Measurements from ENCODE around the gene ABR. TPM values are rescaled to one million over a fixed set of nuclear protein-coding genes. Genes with fewer than 3 reads are reported as not detected.

The ABR gene
- total and polyA plus RNA-seq, 12 donors, result 5.3 to 152 (median 105) TPM

GRCh38 chr17:1119924-1120323 is 59.9 kb downstream of the ABR start:
- Histone ChIP-seq H3K27me3 (no peaks in the 10 kb centered on the region), H3K9me3 (replicated peaks in 1 of 3) (no peaks in the 10 kb centered on the region), H3K4me3 (no peak overlapping the region), H3K36me3 (replicated peaks in 1 of 2) (no peaks in the 10 kb centered on the region), H3K27ac (no peak overlapping the region), H3K4me1 (replicated peaks in 1 of 2) (peaks cover 19 to 27% of the 10 kb centered on the region in 2 donors)
- DNase-seq, result no peak
- WGBS, 4 donors, result 60 to 85% (median 70%) methylated on average over 8 of the region's 8 CpGs
- TF ChIP-seq CTCF (IDR thresholded peaks at IDR 0.05) (no peak), POLR2A (IDR thresholded peaks at IDR 0.05) (no peak)
- intact Hi-C loops (cut with DNase I), result loop anchor here in 1 of 2 donors (5.0 kb wide), 1 partner anchor 67 kb away; no protein-coding TSS in a partner anchor

- intact Hi-C loops (cut with DNase I), result no loop called here
- WGBS, 4 donors, result 75 to 80% (median 78%) methylated on average over 10 to 12 of the region's 12 CpGs
- peaks cover 16 to 22% of the 10 kb centered on the region in 2 donors for H3K4me1 ChIP-seq (replicated peaks in 1 of 2)
- no peak for DNase-seq
- no peak overlapping the region for H3K4me3 ChIP-seq
- H3K9me3 ChIP-seq (replicated peaks in 1 of 3), result no peaks in the 10 kb centered on the region
- H3K27ac ChIP-seq, result no peak overlapping the region
- H3K27me3 ChIP-seq, result no peaks in the 10 kb centered on the region
- no peaks in the 10 kb centered on the region for H3K36me3 ChIP-seq (replicated peaks in 1 of 2)
- no peak for TF ChIP-seq POLR2A (IDR thresholded peaks at IDR 0.05)
- no peak for TF ChIP-seq CTCF (IDR thresholded peaks at IDR 0.05)
Measured at GRCh38 chr17:1116602-1117001, 63.2 kb downstream of the ABR start.

DNA sequence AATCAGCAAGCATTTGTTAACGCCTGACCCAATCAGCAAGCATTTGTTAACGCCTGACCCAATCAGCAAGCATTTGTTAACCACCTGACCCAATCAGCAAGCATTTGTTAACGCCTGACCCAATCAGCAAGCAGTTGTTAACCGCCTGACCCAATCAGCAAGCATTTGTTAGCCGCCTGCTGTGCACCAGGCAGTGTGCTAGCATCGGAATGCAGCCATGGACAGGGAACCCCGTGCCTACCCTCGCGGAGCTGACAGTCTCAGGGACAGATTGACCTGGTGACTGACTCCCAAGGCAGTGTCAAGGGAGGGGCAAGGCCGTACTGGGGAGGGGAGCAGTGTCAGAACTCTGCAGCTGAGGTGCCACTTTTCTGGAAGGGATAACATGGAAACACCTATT is 66.9 kb downstream of the ABR start:
- WGBS, 4 donors, result 64 to 79% (median 73%) methylated on average over 8 to 10 of the region's 10 CpGs
- intact Hi-C loops (cut with DNase I), result no loop called here
- peak overlapping the region in 1 of 5 donors; percentile 94 for H3K27ac ChIP-seq
- TF ChIP-seq POLR2A (IDR thresholded peaks at IDR 0.05), result no peak
- no peak for TF ChIP-seq CTCF (IDR thresholded peaks at IDR 0.05)
- no peaks in the 10 kb centered on the region for H3K9me3 ChIP-seq (replicated peaks in 1 of 3)
- no peak for DNase-seq
- H3K27me3 ChIP-seq, result no peaks in the 10 kb centered on the region
- H3K36me3 ChIP-seq (replicated peaks in 1 of 2), result no peaks in the 10 kb centered on the region
- H3K4me3 ChIP-seq, result no peak overlapping the region
- peaks cover 27 to 44% of the 10 kb centered on the region in 2 donors for H3K4me1 ChIP-seq (replicated peaks in 1 of 2)

- Histone ChIP-seq H3K4me3 (no peak overlapping the region), H3K27ac (peak overlapping the region in 4 of 5 donors; percentile 37 to 94 (median 62)), H3K9me3 (replicated peaks in 1 of 3) (no peaks in the 10 kb centered on the region), H3K36me3 (replicated peaks in 1 of 2) (no peaks in the 10 kb centered on the region), H3K4me1 (replicated peaks in 1 of 2) (peaks cover 27 to 44% of the 10 kb centered on the region in 2 donors), H3K27me3 (no peaks in the 10 kb centered on the region)
- intact Hi-C loops (cut with DNase I), result no loop called here
- DNase-seq, result peak in 6 of 7 donors; percentile 46 to 73 (median 56)
- WGBS, 4 donors, result 77 to 84% (median 81%) methylated on average over 13 to 22 of the region's 22 CpGs
- no peak for TF ChIP-seq CTCF (IDR thresholded peaks at IDR 0.05)
- no peak for TF ChIP-seq POLR2A (IDR thresholded peaks at IDR 0.05)
Measured at GRCh38 chr17:1111599-1112443, 68.0 kb downstream of the ABR start.

Measured in adrenal gland (tissue), 12 donors.